A549 (cell line): ENCODE results near the gene CYP27B1. TPM values are rescaled to one million over a fixed set of nuclear protein-coding genes. Genes with fewer than 3 reads are reported as not detected.

Experiments
- ATAC-seq, 2 experiments: fragments of 200-7000 bp in 1 of 2; fragments of >200 bp in 1 of 2; cut with Nextera tagmentation in 1 of 2; cut with Tn5 transposase in 1 of 2; 3 replicates each; pipeline versions ENCODE4 v1.8.0 to v1.9.1; 2018 to 2020; ENCODE audit warnings: mild to moderate bottlenecking in 1 of 2, moderate library complexity in 1 of 2
- CTCF ChIA-PET: fragments of 300-600 bp; sonication (Branson Sonifier 250); formaldehyde crosslinking; extraction: SDS; loops from one replicate; lab custom pipeline; 2021; ENCODE audit warnings: antibody characterized with exemption, inconsistent platforms; lab: Yijun Ruan, JAX
- POLR2A ChIA-PET: fragments of 350-600 bp; formaldehyde crosslinking; extraction: SDS; loops from one replicate; lab custom pipeline; 2021; ENCODE audit warnings: antibody characterized with exemption, inconsistent platforms; lab: Yijun Ruan, JAX
- DNase-seq, 2 experiments: peaks; one replicate each; pipeline versions ENCODE4 v3.0.0 to v3.0.0-alpha.2; 2011 to 2016; ENCODE audit warnings: low read depth in 1 of 2, low spot score in 1 of 2
- FAIRE-seq: peaks from 2 replicates; lab custom pipeline; 2011; peaks lifted over from hg19 to GRCh38; lab: Jason Lieb, UNC
- H3K27ac ChIP-seq, 2 experiments: fragments of >200 bp; sonication (Bioruptor Twin); formaldehyde crosslinking; 3 replicates each; pipeline ENCODE4 v1.5.1; 2016 to 2017
- H3K4me1 ChIP-seq: fragments of >200 bp; sonication (Bioruptor Twin); formaldehyde crosslinking; 3 replicates; pipeline ENCODE4 v1.6.1; 2016
- H3K4me2 ChIP-seq: fragments of >200 bp; sonication (Bioruptor Twin); formaldehyde crosslinking; 3 replicates; pipeline ENCODE4 v1.6.1; 2016
- H3K4me3 ChIP-seq: fragments of >200 bp; sonication (Bioruptor Twin); formaldehyde crosslinking; 3 replicates; pipeline ENCODE4 v1.5.1; 2016
- H3K9me3 ChIP-seq: fragments of >200 bp; sonication (Bioruptor Twin); formaldehyde crosslinking; 3 replicates; pipeline ENCODE4 v1.6.1; 2016
- ATOH8 ChIP-seq: fragments of 250-450 bp; sonication (Bioruptor Pico); IDR thresholded peaks from 2 replicates; pipeline ENCODE4 v1.5.0; 2020; ENCODE audit warnings: low read depth, mild to moderate bottlenecking, moderate library complexity
- BHLHE40 ChIP-seq: IDR thresholded peaks from 2 replicates; pipeline ENCODE4 v1.6.1; 2012; ENCODE audit warnings: low read depth, low read length, inconsistent platforms
- CBX2 ChIP-seq: fragments of 200-600 bp; sonication (generic); IDR thresholded peaks from 2 replicates; pipeline ENCODE4 v1.6.1; 2016; ENCODE audit warnings: low read depth, mild to moderate bottlenecking, borderline replicate concordance
- EHF ChIP-seq: fragments of 250-450 bp; sonication (Bioruptor Pico); IDR thresholded peaks from 2 replicates; pipeline ENCODE4 v1.5.0; 2020; ENCODE audit warnings: mild to moderate bottlenecking
- EHMT2 ChIP-seq: fragments of 200-600 bp; sonication (generic); IDR thresholded peaks from 2 replicates; pipeline ENCODE4 v1.6.1; 2016; ENCODE audit warnings: antibody characterized with exemption, low read depth, mild to moderate bottlenecking, moderate library complexity
- ELK1 ChIP-seq: fragments of 150-350 bp; IDR thresholded peaks from 2 replicates; pipeline ENCODE4 v1.6.1; 2014; ENCODE audit warnings: low read depth, mild to moderate bottlenecking, low read length
- EP300 ChIP-seq, 2 experiments: fragments of >200 bp; sonication (Bioruptor Twin); formaldehyde crosslinking; IDR thresholded peaks; 2 replicates in 1 of 2; 3 replicates in 1 of 2; pipeline ENCODE4 v1.6.1; 2016 to 2017
- ESRRA ChIP-seq: fragments of 150-350 bp; IDR thresholded peaks from 2 replicates; pipeline ENCODE4 v1.6.1; 2014; ENCODE audit warnings: mild to moderate bottlenecking, low read length, borderline replicate concordance
- FOSB ChIP-seq: fragments of 250-450 bp; sonication (Bioruptor Pico); IDR thresholded peaks from 2 replicates; pipeline ENCODE4 v1.5.0; 2020; ENCODE audit warnings: mild to moderate bottlenecking, moderate library complexity
- FOXS1 ChIP-seq: fragments of 250-450 bp; sonication (Bioruptor Pico); IDR thresholded peaks from 2 replicates; pipeline ENCODE4 v1.5.0; 2020; ENCODE audit warnings: mild to moderate bottlenecking, moderate library complexity
- GATA3 ChIP-seq: IDR thresholded peaks from 2 replicates; pipeline ENCODE4 v1.6.1; 2012; ENCODE audit warnings: borderline replicate concordance
- HDAC2 ChIP-seq: fragments of 200-600 bp; sonication (generic); IDR thresholded peaks from 2 replicates; pipeline ENCODE4 v1.6.1; 2016
- HEYL ChIP-seq: fragments of 250-450 bp; sonication (Bioruptor Pico); IDR thresholded peaks from 2 replicates; pipeline ENCODE4 v1.8.0; 2021; ENCODE audit warnings: mild to moderate bottlenecking, moderate library complexity
- HOXA7 ChIP-seq: fragments of 250-450 bp; sonication (Bioruptor Pico); IDR thresholded peaks from 2 replicates; pipeline ENCODE4 v1.5.0; 2020; ENCODE audit warnings: mild to moderate bottlenecking, moderate library complexity
- HOXB13 ChIP-seq: fragments of 250-450 bp; sonication (Bioruptor Pico); IDR thresholded peaks from 2 replicates; pipeline ENCODE4 v1.5.0; 2020; ENCODE audit warnings: low read depth, mild to moderate bottlenecking, moderate library complexity
- MAFK ChIP-seq: fragments of 450-650 bp; IDR thresholded peaks from 2 replicates; pipeline ENCODE4 v1.6.1; 2014; ENCODE audit not compliant: partially characterized antibody
- MYC ChIP-seq: IDR thresholded peaks from 2 replicates; pipeline ENCODE4 v1.6.1; 2012; ENCODE audit warnings: mild to moderate bottlenecking, inconsistent platforms, low read length, improper control_type of control experiment, borderline replicate concordance
- NPAS2 ChIP-seq: fragments of 250-450 bp; sonication (Bioruptor Pico); IDR thresholded peaks from 2 replicates; pipeline ENCODE4 v1.8.0; 2022; ENCODE audit warnings: mild to moderate bottlenecking, moderate library complexity, borderline replicate concordance
- PBX3 ChIP-seq: IDR thresholded peaks from 2 replicates; pipeline ENCODE4 v1.6.1; 2012
- POLR2A ChIP-seq: IDR thresholded peaks from 2 replicates; pipeline ENCODE4 v1.6.1; 2012; ENCODE audit warnings: mild to moderate bottlenecking, low read length
- POLR2AphosphoS2 ChIP-seq: conservative IDR thresholded peaks from 2 replicates; pipeline ENCODE4 v1.6.1; 2012; ENCODE audit warnings: low read length, improper control_type of control experiment, inconsistent platforms
- RFX5 ChIP-seq: fragments of 450-650 bp; IDR thresholded peaks from 2 replicates; pipeline ENCODE4 v1.7.1; 2014; ENCODE audit warnings: antibody characterized with exemption, mild to moderate bottlenecking, moderate library complexity
- TP53 ChIP-seq: fragments of 250-450 bp; sonication (Bioruptor Pico); IDR thresholded peaks from 2 replicates; pipeline ENCODE4 v1.5.0; 2021; ENCODE audit warnings: mild to moderate bottlenecking, moderate library complexity
- ZC3H11A ChIP-seq: fragments of 450-650 bp; IDR thresholded peaks from 2 replicates; pipeline ENCODE4 v1.6.1; 2014; ENCODE audit warnings: antibody characterized with exemption, mild to moderate bottlenecking
- ZFP36 ChIP-seq: fragments of 450-650 bp; IDR thresholded peaks from 2 replicates; pipeline ENCODE4 v1.6.1; 2014; ENCODE audit warnings: borderline replicate concordance; ENCODE audit not compliant: partially characterized antibody
- ZNF302 ChIP-seq: fragments of 250-450 bp; sonication (Bioruptor Pico); IDR thresholded peaks from 2 replicates; pipeline ENCODE4 v1.9.0; 2021; ENCODE audit warnings: inconsistent platforms, mild to moderate bottlenecking, moderate library complexity
- WGBS: methylation state at CpG from one replicate; pipeline ENCODE4 v1.1.6; 2017; ENCODE audit errors: missing lambda C conversion rate; 5-methylcytosine and 5-hydroxymethylcytosine counted together
- polyA plus RNA-seq, 4 experiments: library from polyadenylated mRNA; depleted of rRNA in 3 of 4; stranded (reverse); fragments of >200 nt; fragmentation: RNase III in 1 of 4; extraction: RNeasy Plus Mini Kit Qiagen cat#74134 plus additional on column Dnase treatment in 1 of 4; gene quantifications; 2 replicates in 3 of 4; 3 replicates in 1 of 4; pipeline ENCODE4 v1.2.3, GENCODE V29; 2011 to 2017

Gene CYP27B1
- polyA plus RNA-seq, 2 of the 4 experiments (the other 2 are of a cell fraction), result 1.9 to 2.3 TPM

- TF ChIP-seq FOSB (CRISPR knock-in tag) (0 out of 2 replicates have a peak, but pooled peaks have one; percentile 60), ZFP36 (no peak), ELK1 (no peak), HOXB13 (CRISPR knock-in tag) (0 out of 2 replicates have a peak, but pooled peaks have one; percentile 63), EHF (CRISPR knock-in tag) (no peak; the same call in 1 of the 2 replicates), BHLHE40 (peak; percentile 97)
- TF ChIP-seq, all 56 proteins: peak for 20
Measured at GRCh38 chr12:57751788-57752667, 14.8 kb downstream of the CYP27B1 start, which contains the start of gene CDK4 (continued).

- POLR2A ChIA-PET, result no interaction called here
- TF ChIP-seq HOXA7 (CRISPR knock-in tag), result no peak
- TF ChIP-seq POLR2A, result 0 out of 2 replicates have a peak, but pooled peaks have one; percentile 13
- TF ChIP-seq HOXB13 (CRISPR knock-in tag), result no peak
Measured at GRCh38 chr12:57751432-57751787, 15.5 kb downstream of the CYP27B1 start.

DNA sequence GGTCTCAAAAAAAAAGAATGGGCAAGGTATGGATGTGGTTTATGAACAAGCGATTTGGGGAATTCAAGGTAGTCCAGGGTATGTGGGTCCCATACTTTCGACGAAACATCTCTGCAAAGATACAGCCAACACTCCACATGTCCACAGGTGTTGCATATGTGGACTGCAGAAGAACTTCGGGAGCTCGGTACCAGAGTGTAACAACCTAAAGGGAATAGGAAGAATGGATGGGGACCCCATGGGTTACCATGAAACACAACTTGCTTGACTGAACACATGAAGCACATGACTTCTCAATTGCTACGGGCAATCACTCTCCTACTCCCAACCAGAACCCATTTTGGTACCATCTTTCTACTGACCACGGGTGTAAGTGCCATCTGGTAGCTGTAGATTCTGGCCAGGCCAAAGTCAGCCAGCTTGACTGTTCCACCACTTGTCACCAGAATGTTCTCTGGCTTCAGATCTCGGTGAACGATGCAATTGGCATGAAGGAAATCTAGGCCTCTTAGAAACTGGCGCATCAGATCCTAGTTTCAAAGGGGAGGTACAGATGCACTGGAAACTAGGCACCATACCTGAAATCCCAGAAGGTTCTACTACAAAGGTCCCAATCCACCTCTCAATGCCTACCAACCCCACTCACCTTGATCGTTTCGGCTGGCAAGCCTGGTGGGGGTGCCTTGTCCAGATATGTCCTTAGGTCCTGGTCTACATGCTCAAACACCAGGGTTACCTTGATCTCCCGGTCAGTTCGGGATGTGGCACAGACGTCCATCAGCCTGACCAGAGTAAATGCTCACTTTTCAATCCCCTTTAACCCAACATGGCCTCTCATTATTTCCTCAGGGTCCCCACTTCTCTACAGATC is 16.1 kb downstream of the CYP27B1 start:
- ChIA-PET CTCF (interaction anchor here (0.7 to 1.7 kb wide), 6 partner anchors 10 to 537 kb away, joined by 3 to 9 read pairs (median 4); partner anchors contain the start of gene AGAP2), POLR2A (no interaction called here)
- Histone ChIP-seq H3K27ac (peak overlapping the region; percentile 91 to 98), H3K4me3 (peak overlapping the region; percentile 69), H3K4me1 (peaks cover 30% of the 10 kb centered on the region), H3K9me3 (no peaks in the 10 kb centered on the region), H3K4me2 (peak overlapping the region; percentile 80)
- 91% methylated on average over 15 of the region's 15 CpGs for WGBS
- TF ChIP-seq ZC3H11A (no peak), HOXB13 (CRISPR knock-in tag) (no peak), CBX2 (no peak), FOXS1 (CRISPR knock-in tag) (no peak), GATA3 (no peak), ESRRA (no peak), HDAC2 (no peak)
- ATAC-seq (no peak), FAIRE-seq (no peak), DNase-seq (no peak)

More at GRCh38 chr12:57751432-57751787, 15.5 kb downstream of the CYP27B1 start:
- no peak for FAIRE-seq
- peaks cover 31% of the 10 kb centered on the region for H3K4me1 ChIP-seq
- WGBS, result 24% methylated on average over 8 of the region's 8 CpGs
- DNase-seq, result no peak
- H3K4me3 ChIP-seq, result peak overlapping the region; percentile 69
- peak overlapping the region; percentile 91 to 98 for H3K27ac ChIP-seq
- CTCF ChIA-PET, result interaction anchor here (1.7 kb wide), 1 partner anchor 25 kb away, joined by 9 read pairs; no protein-coding TSS in a partner anchor
- H3K4me2 ChIP-seq, result peak overlapping the region; percentile 80
- peak; percentile 1 to 2; a peak in 2 of 6 replicates for ATAC-seq
- H3K9me3 ChIP-seq, result no peaks in the 10 kb centered on the region

GRCh38 chr12:57749061-57749460 is 17.8 kb downstream of the CYP27B1 start:
- FAIRE-seq (no peak), DNase-seq (no peak), ATAC-seq (no peak)
- peaks cover 31% of the 10 kb centered on the region for H3K4me1 ChIP-seq
- TF ChIP-seq ATOH8 (no peak), MAFK (no peak), EP300 (IDR thresholded peaks at IDR 0.05) (no peak), GATA3 (no peak), ZNF302 (CRISPR knock-in tag) (no peak), MYC (no peak), HEYL (no peak), PBX3 (no peak), TP53 (CRISPR knock-in tag) (no peak), EHMT2 (no peak), POLR2AphosphoS2 (no peak), NPAS2 (CRISPR knock-in tag) (no peak), RFX5 (no peak)
- no peak overlapping the region for H3K4me2 ChIP-seq
- WGBS, result 91% methylated on average over 5 of the region's 5 CpGs
- no peak overlapping the region for H3K4me3 ChIP-seq
- POLR2A ChIA-PET, result no interaction called here
- no peak overlapping the region for H3K27ac ChIP-seq
- CTCF ChIA-PET, result interaction anchor here (3.1 kb wide), 1 partner anchor 12 kb away, joined by 17 read pairs; no protein-coding TSS in a partner anchor
- no peaks in the 10 kb centered on the region for H3K9me3 ChIP-seq
